OCI-LY1 (cell line): ENCODE results near the gene SPZ1.

Experiments used
- H2AFZ ChIP-seq: fragments of 200-600 bp; sonication (generic), shearing (Covaris generic); 2 replicates; pipeline ENCODE4 v1.6.0; 2014; ENCODE audit warnings: antibody characterized with exemption, mild to moderate bottlenecking, low read length
- H3F3A ChIP-seq: fragments of 200-600 bp; sonication (generic), shearing (Covaris generic); 2 replicates; pipeline ENCODE4 v1.6.0; 2014; ENCODE audit warnings: mild to moderate bottlenecking, antibody characterized with exemption, low read length, moderate library complexity; ENCODE audit not compliant: insufficient read depth
- H3K27ac ChIP-seq: fragments of 200-600 bp; sonication (generic); 2 replicates; pipeline ENCODE4 v1.5.1; 2014; ENCODE audit warnings: low read length, mixed run types, mild to moderate bottlenecking, low read depth; ENCODE audit not compliant: poor library complexity, severe bottlenecking
- H3K27me3 ChIP-seq: fragments of 200-600 bp; sonication (generic); 2 replicates; pipeline ENCODE4 v1.6.0; 2014; ENCODE audit warnings: antibody characterized with exemption, mild to moderate bottlenecking, low read length, moderate library complexity; ENCODE audit not compliant: insufficient read depth
- H3K36me3 ChIP-seq: fragments of 200-600 bp; sonication (generic); 2 replicates; pipeline ENCODE4 v1.6.1; 2014; ENCODE audit warnings: mild to moderate bottlenecking, antibody characterized with exemption, low read length, moderate library complexity, mixed read lengths; ENCODE audit not compliant: insufficient read depth
- H3K4me1 ChIP-seq: fragments of 200-600 bp; sonication (generic); 2 replicates; pipeline ENCODE4 v1.5.1; 2014; ENCODE audit warnings: mild to moderate bottlenecking, low read length, moderate library complexity; ENCODE audit not compliant: insufficient read depth, severe bottlenecking
- H3K4me2 ChIP-seq: fragments of 200-600 bp; sonication (generic), shearing (Covaris generic); 2 replicates; pipeline ENCODE4 v1.6.1; 2014; ENCODE audit warnings: low read length
- H3K4me3 ChIP-seq: fragments of 200-600 bp; sonication (generic); 2 replicates; pipeline ENCODE4 v1.5.1; 2014; ENCODE audit warnings: low read length, low read depth, mild to moderate bottlenecking, mixed read lengths; ENCODE audit not compliant: poor library complexity, severe bottlenecking
- H3K79me2 ChIP-seq: fragments of 200-600 bp; shearing (Covaris generic); 2 replicates; pipeline ENCODE4 v1.6.1; 2016; ENCODE audit warnings: mixed run types, low read length, mixed read lengths; ENCODE audit not compliant: insufficient read depth
- H3K9ac ChIP-seq: fragments of 200-600 bp; sonication (generic), shearing (Covaris generic); 2 replicates; pipeline ENCODE4 v1.6.1; 2014; ENCODE audit warnings: mild to moderate bottlenecking, low read length, mixed read lengths
- H3K9me2 ChIP-seq: fragments of 200-600 bp; sonication (generic), shearing (Covaris generic); 2 replicates; pipeline ENCODE4 v1.6.1; 2014; ENCODE audit warnings: low read depth, mild to moderate bottlenecking, low read length, mixed read lengths
- H3K9me3 ChIP-seq: fragments of 200-600 bp; shearing (Covaris generic); 2 replicates; pipeline ENCODE4 v1.6.1; 2014; ENCODE audit warnings: low read length, mixed read lengths
- H4K20me1 ChIP-seq: fragments of 200-600 bp; sonication (generic), shearing (Covaris generic); 2 replicates; pipeline ENCODE4 v1.6.0; 2016; ENCODE audit warnings: mild to moderate bottlenecking, low read length; ENCODE audit not compliant: insufficient read depth
- CTCF ChIP-seq: fragments of 200-600 bp; sonication (generic), shearing (Covaris generic); IDR thresholded peaks from 2 replicates; pipeline ENCODE4 v1.5.1; 2017; ENCODE audit warnings: mild to moderate bottlenecking, antibody characterized with exemption, low read length, moderate library complexity, mixed read lengths
- EZH2 ChIP-seq: fragments of 200-600 bp; sonication (generic), shearing (Covaris generic); IDR thresholded peaks from 2 replicates; pipeline ENCODE4 v1.8.0; 2017; ENCODE audit warnings: borderline replicate concordance, mixed run types, mild to moderate bottlenecking, antibody characterized with exemption, low read length, moderate library complexity, mixed read lengths

Gene SPZ1

DNA sequence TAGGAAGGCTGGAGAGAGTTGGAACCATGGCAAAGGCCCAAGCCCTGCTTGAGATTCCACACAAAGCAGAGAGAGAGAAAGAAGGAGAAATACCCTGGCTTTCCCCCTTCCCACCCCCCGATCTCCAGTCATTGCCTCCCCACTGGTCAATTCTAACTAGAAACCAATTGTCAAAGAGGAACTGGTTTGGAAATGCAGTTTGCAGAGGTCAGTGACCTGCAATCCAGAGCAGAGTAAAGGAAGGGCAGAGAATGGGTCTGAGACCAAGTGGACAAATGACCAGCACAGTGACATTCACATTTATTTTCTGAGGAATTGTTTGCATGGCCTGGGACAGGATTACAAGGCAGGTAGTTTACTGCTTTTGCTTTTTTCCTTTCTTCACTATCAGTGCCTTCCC lies 50.6 kb downstream of the SPZ1 start:
- Histone ChIP-seq H3K4me1 (no peaks in the 10 kb centered on the region), H3K79me2 (no peaks in the 10 kb centered on the region), H3K27me3 (no peaks in the 10 kb centered on the region), H3F3A (no peaks in the 10 kb centered on the region), H3K27ac (no peak overlapping the region), H3K9me3 (peaks cover 2% of the 10 kb centered on the region; the same call in 1 of the 2 replicates), H2AFZ (no peak overlapping the region), H3K9ac (no peak overlapping the region), H4K20me1 (no peaks in the 10 kb centered on the region), H3K9me2 (no peaks in the 10 kb centered on the region), H3K4me2 (no peak overlapping the region), H3K4me3 (no peak overlapping the region), H3K36me3 (no peaks in the 10 kb centered on the region)
- no peak for TF ChIP-seq EZH2
- no peak for TF ChIP-seq CTCF
